Stimulated activated naive CD8-positive, alpha-beta T cell treated with anti-CD3 and anti-CD28 coated beads, Interleukin-15, Interleukin-2, amounts not matched to agents 100 U/mL and 50 U/mL, for 24 hours (primary cell): ENCODE measurements around the gene SP6.

ENCODE experiments used
- ATAC-seq: fragments of 150-1000 bp; cut with Tn5 transposase; one replicate; pipeline ENCODE4 v1.10.0; 2021
- DNase-seq: peaks from one replicate; pipeline ENCODE4 v3.0.0; 2021

SP6 gene

GRCh38 chr17:47879776-47880454 lies 29.0 kb upstream of the SP6 start:
- no peak for DNase-seq
- no peak for ATAC-seq

GRCh38 chr17:47879028-47879585 lies 28.1 kb upstream of the SP6 start:
- DNase-seq (peak; percentile 14), ATAC-seq (peak; percentile 88)

- DNase-seq, result no peak
These were observed 27.5 kb upstream of the SP6 start for GRCh38 chr17:47878203-47879027.

GRCh38 chr17:47877368-47878034 lies 26.5 kb upstream of the SP6 start:
- DNase-seq (no peak), ATAC-seq (no peak)

More at GRCh38 chr17:47878203-47879027, 27.5 kb upstream of the SP6 start:
- ATAC-seq, result no peak

GRCh38 chr17:47875011-47875985 lies 24.3 kb upstream of the SP6 start:
- DNase-seq, result no peak
- ATAC-seq, result no peak

- ATAC-seq, result no peak
- DNase-seq, result no peak
These were observed 22.5 kb upstream of the SP6 start for GRCh38 chr17:47873200-47874090.

- no peak for ATAC-seq
- no peak for DNase-seq
These were observed 21.7 kb upstream of the SP6 start for GRCh38 chr17:47872651-47873161.

GRCh38 chr17:47872019-47872650 lies 21.2 kb upstream of the SP6 start:
- no peak for DNase-seq
- ATAC-seq, result no peak

- no peak for ATAC-seq
- no peak for DNase-seq
These were observed 20.1 kb upstream of the SP6 start for GRCh38 chr17:47871048-47871447.

GRCh38 chr17:47870056-47870455 lies 19.1 kb upstream of the SP6 start:
- DNase-seq, result no peak
- no peak for ATAC-seq

GRCh38 chr17:47869114-47869513 lies 18.2 kb upstream of the SP6 start:
- DNase-seq (no peak), ATAC-seq (no peak)

GRCh38 chr17:47867813-47868533 lies 17.0 kb upstream of the SP6 start:
- DNase-seq (no peak), ATAC-seq (no peak)

GRCh38 chr17:47866941-47867340 lies 16.0 kb upstream of the SP6 start:
- DNase-seq, result no peak
- no peak for ATAC-seq

GRCh38 chr17:47864791-47865216 lies 13.8 kb upstream of the SP6 start:
- DNase-seq, result no peak
- peak; percentile 24 for ATAC-seq

- DNase-seq, result no peak
- no peak for ATAC-seq
These were observed 11.9 kb upstream of the SP6 start for GRCh38 chr17:47862621-47863440.

- no peak for ATAC-seq
- no peak for DNase-seq
These were observed 9.4 kb upstream of the SP6 start for GRCh38 chr17:47860386-47860785.

- DNase-seq, result no peak
- ATAC-seq, result no peak
These were observed 6.8 kb upstream of the SP6 start for GRCh38 chr17:47857551-47858455.
